ENCODE measurements around the gene PPM1J. TPM values are rescaled to one million over a fixed set of nuclear protein-coding genes. Genes with fewer than 3 reads are reported as not detected.

Gene PPM1J
- total RNA-seq, 1 donor from 2014 or later: 0.85 TPM

- H3K27me3 Mint-ChIP-seq (ENCODE audit: low read depth): no peaks in the 10 kb centered on the region
- H3K27ac Mint-ChIP-seq (ENCODE audit: unreplicated experiment): no peak overlapping the region
- no peak overlapping the region for H3K4me3 Mint-ChIP-seq (ENCODE audit: unreplicated experiment)
Observed at GRCh38 chr1:112711041-112711440, 4.1 kb downstream of the PPM1J start.

GRCh38 chr1:112710586-112710985 is 4.5 kb downstream of the PPM1J start:
- Mint-ChIP-seq H3K4me1 (ENCODE audit: low read depth) (peaks cover 20% of the 10 kb centered on the region), H3K9me3 (ENCODE audit: low read depth) (no peaks in the 10 kb centered on the region), H3K27me3 (ENCODE audit: low read depth) (no peaks in the 10 kb centered on the region)

More at GRCh38 chr1:112711041-112711440, 4.1 kb downstream of the PPM1J start:
- no peak for DNase-seq (ENCODE audit: low spot score)
- TF ChIP-seq, protein P1, sequence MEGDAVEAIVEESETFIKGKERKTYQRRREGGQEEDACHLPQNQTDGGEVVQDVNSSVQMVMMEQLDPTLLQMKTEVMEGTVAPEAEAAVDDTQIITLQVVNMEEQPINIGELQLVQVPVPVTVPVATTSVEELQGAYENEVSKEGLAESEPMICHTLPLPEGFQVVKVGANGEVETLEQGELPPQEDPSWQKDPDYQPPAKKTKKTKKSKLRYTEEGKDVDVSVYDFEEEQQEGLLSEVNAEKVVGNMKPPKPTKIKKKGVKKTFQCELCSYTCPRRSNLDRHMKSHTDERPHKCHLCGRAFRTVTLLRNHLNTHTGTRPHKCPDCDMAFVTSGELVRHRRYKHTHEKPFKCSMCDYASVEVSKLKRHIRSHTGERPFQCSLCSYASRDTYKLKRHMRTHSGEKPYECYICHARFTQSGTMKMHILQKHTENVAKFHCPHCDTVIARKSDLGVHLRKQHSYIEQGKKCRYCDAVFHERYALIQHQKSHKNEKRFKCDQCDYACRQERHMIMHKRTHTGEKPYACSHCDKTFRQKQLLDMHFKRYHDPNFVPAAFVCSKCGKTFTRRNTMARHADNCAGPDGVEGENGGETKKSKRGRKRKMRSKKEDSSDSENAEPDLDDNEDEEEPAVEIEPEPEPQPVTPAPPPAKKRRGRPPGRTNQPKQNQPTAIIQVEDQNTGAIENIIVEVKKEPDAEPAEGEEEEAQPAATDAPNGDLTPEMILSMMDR (IDR thresholded peaks at IDR 0.05): no peak
- no peaks in the 10 kb centered on the region for H3K9me3 Mint-ChIP-seq (ENCODE audit: low read depth)
- peaks cover 22% of the 10 kb centered on the region for H3K4me1 Mint-ChIP-seq (ENCODE audit: low read depth)
- no peaks in the 10 kb centered on the region for H3K36me3 Mint-ChIP-seq (ENCODE audit: low read depth)

DNA sequence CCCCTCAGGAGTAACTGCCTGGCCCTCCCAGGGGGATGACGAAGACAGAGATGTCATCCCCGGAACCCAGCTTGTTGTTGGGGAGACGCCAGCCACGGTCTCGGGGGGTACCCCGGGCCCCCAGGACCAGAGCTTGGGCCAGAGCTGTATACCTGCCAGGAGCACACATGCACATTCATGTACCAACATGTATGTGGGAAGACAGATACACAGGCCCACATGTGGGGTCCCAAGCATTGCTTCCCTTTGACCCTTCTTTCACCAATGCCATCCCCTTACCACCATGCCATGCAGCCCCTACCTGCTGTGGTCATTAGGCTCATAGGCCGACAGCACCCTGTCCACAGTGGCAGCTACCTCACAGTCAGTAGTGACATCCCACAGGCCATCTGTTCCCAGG is 5.0 kb downstream of the PPM1J start:
- Mint-ChIP-seq H3K4me3 (ENCODE audit: unreplicated experiment) (no peak overlapping the region), H3K4me1 (ENCODE audit: low read depth) (peaks cover 23% of the 10 kb centered on the region), H3K36me3 (ENCODE audit: low read depth) (no peaks in the 10 kb centered on the region), H3K9me3 (ENCODE audit: low read depth) (no peaks in the 10 kb centered on the region), H3K27ac (ENCODE audit: unreplicated experiment) (no peak overlapping the region), H3K27me3 (ENCODE audit: low read depth) (no peaks in the 10 kb centered on the region)
- DNase-seq (ENCODE audit: low spot score): no peak
- TF ChIP-seq, protein P1 (IDR thresholded peaks at IDR 0.05): no peak

More at GRCh38 chr1:112710586-112710985, 4.5 kb downstream of the PPM1J start:
- no peak overlapping the region for H3K27ac Mint-ChIP-seq (ENCODE audit: unreplicated experiment)
- no peak for DNase-seq (ENCODE audit: low spot score)
- H3K4me3 Mint-ChIP-seq (ENCODE audit: unreplicated experiment): no peak overlapping the region
- TF ChIP-seq, protein P1 (IDR thresholded peaks at IDR 0.05): no peak
- no peaks in the 10 kb centered on the region for H3K36me3 Mint-ChIP-seq (ENCODE audit: low read depth)

GRCh38 chr1:112708489-112708888 is 6.6 kb downstream of the PPM1J start:
- no peak overlapping the region for H3K27ac Mint-ChIP-seq (ENCODE audit: unreplicated experiment)
- no peaks in the 10 kb centered on the region for H3K27me3 Mint-ChIP-seq (ENCODE audit: low read depth)
- no peak overlapping the region for H3K4me3 Mint-ChIP-seq (ENCODE audit: unreplicated experiment)
- H3K36me3 Mint-ChIP-seq (ENCODE audit: low read depth): no peaks in the 10 kb centered on the region
- TF ChIP-seq, protein P1 (IDR thresholded peaks at IDR 0.05): no peak
- H3K9me3 Mint-ChIP-seq (ENCODE audit: low read depth): no peaks in the 10 kb centered on the region
- H3K4me1 Mint-ChIP-seq (ENCODE audit: low read depth): peaks cover 32% of the 10 kb centered on the region
- DNase-seq (ENCODE audit: low spot score): no peak

GRCh38 chr1:112708002-112708448 is 7.1 kb downstream of the PPM1J start:
- Mint-ChIP-seq H3K36me3 (ENCODE audit: low read depth) (no peaks in the 10 kb centered on the region), H3K27ac (ENCODE audit: unreplicated experiment) (peak overlapping the region; percentile 89), H3K4me3 (ENCODE audit: unreplicated experiment) (peak overlapping the region; percentile 70), H3K4me1 (ENCODE audit: low read depth) (peaks cover 37% of the 10 kb centered on the region), H3K9me3 (ENCODE audit: low read depth) (no peaks in the 10 kb centered on the region), H3K27me3 (ENCODE audit: low read depth) (no peaks in the 10 kb centered on the region)
- TF ChIP-seq, protein P1 (IDR thresholded peaks at IDR 0.05): no peak
- no peak for DNase-seq (ENCODE audit: low spot score)
